Measurements from ENCODE around the gene ARSJ.
"Not testable (repeated sequence)": the region's sequence is repeated elsewhere in the genome, so short reads cannot be mapped to it uniquely, and the experiment has no call there.

The ARSJ gene

DNA sequence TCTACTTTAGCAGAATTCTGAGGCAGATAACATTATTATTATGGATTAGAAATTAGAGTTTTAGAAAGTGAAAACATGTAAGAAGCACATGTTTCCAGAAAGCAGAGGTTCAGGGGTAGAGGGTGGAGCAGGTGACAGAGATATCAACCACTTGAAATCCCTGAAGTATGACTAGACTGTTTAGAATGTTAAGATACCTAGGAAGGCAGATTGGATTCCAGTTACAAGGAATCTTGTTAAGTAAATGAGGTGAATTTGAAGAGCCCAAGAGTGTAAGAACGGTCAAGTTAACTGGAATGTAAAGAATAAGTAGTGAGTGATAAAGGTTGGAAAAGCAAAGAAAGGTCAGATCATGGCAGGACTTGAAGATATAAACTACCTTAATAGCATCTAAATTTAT is 37.6 kb downstream of the ARSJ start:
- Histone ChIP-seq H3K18ac (ENCODE audit: low read depth in 1 of 2, low read length in 2 of 2) (no peak overlapping the region), H3K36me3 (ENCODE audit: control insufficient read depth in 1 of 2, insufficient read depth in 2 of 2, low read depth in 1 of 2, low read length in 2 of 2) (no peaks in the 10 kb centered on the region), H3K4me3 (ENCODE audit: insufficient read depth in 1 of 2, low read depth in 1 of 2, low read length in 2 of 2) (no peak overlapping the region), H3K9me3 (ENCODE audit: control insufficient read depth, low read length) (no peaks in the 10 kb centered on the region), H3K4ac (ENCODE audit: low read depth in 1 of 2, low read length in 2 of 2) (no peak overlapping the region), H2AFZ (ENCODE audit: low read depth, low read length) (no peak overlapping the region), H3K27ac (ENCODE audit: low read length, poor library complexity, severe bottlenecking) (no peak overlapping the region), H3K79me1 (replicated peaks; ENCODE audit: low read length, poor library complexity, severe bottlenecking) (peaks cover 5% of the 10 kb centered on the region), H4K91ac (ENCODE audit: low read length) (no peak overlapping the region), H4K8ac (ENCODE audit: low read length) (no peak overlapping the region), H3K27me3 (ENCODE audit: control insufficient read depth in 1 of 2, insufficient read depth in 1 of 2, low read length in 2 of 2) (no peaks in the 10 kb centered on the region), H3K14ac (ENCODE audit: low read length in 2 of 2) (no peak overlapping the region), H2BK5ac (ENCODE audit: low read depth, low read length, poor library complexity, severe bottlenecking) (no peak overlapping the region), H2AK5ac (ENCODE audit: low read length, severe bottlenecking) (no peak overlapping the region), H2BK12ac (ENCODE audit: low read length in 2 of 2) (no peak overlapping the region), H3K9ac (ENCODE audit: low read length) (no peak overlapping the region), H3K4me2 (ENCODE audit: low read length, poor library complexity, severe bottlenecking) (no peak overlapping the region), H3K4me1 (ENCODE audit: control insufficient read depth, insufficient read depth, low read depth, low read length) (peaks cover 2% of the 10 kb centered on the region), H3K23ac (ENCODE audit: low read length in 2 of 2) (no peak overlapping the region), H2BK120ac (ENCODE audit: low read depth, low read length) (no peak overlapping the region), H2BK15ac (ENCODE audit: low read depth, poor library complexity, severe bottlenecking) (no peak overlapping the region)
- no peak for DNase-seq
- WGBS = 45% methylated on average over 1 of the region's 1 CpG

DNA sequence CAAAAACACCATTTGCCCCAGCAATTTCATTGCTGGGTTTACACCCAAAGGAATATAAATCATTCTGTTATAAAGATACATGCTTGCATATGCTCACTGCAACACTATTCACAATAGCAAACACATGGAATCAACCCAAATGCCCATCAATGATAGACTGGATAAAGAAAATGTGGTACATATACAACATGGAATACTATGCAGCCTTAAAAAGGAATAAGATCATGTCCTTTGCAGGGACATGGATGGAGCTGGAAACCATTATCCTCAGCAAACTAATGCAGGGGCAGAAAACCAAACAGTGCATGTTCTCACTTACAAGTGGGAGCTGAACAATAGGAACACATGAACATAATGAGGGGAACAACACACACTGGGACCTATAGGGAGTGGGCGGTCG is 39.3 kb downstream of the ARSJ start:
- H2BK5ac ChIP-seq (ENCODE audit: low read depth, low read length, poor library complexity, severe bottlenecking); H3K79me1 ChIP-seq (replicated peaks; ENCODE audit: low read length, poor library complexity, severe bottlenecking); H3K27ac ChIP-seq (ENCODE audit: low read length, poor library complexity, severe bottlenecking); H3K4ac ChIP-seq (ENCODE audit: low read depth in 1 of 2, low read length in 2 of 2); H3K23ac ChIP-seq (ENCODE audit: low read length in 2 of 2); H4K91ac ChIP-seq (ENCODE audit: low read length); H3K27me3 ChIP-seq (ENCODE audit: control insufficient read depth in 1 of 2, insufficient read depth in 1 of 2, low read length in 2 of 2); H2BK120ac ChIP-seq (ENCODE audit: low read depth, low read length); H3K18ac ChIP-seq (ENCODE audit: low read depth in 1 of 2, low read length in 2 of 2); H3K4me3 ChIP-seq (ENCODE audit: insufficient read depth in 1 of 2, low read depth in 1 of 2, low read length in 2 of 2); H3K14ac ChIP-seq (ENCODE audit: low read length in 2 of 2); DNase-seq; H3K9ac ChIP-seq (ENCODE audit: low read length); H3K4me2 ChIP-seq (ENCODE audit: low read length, poor library complexity, severe bottlenecking); H3K4me1 ChIP-seq (ENCODE audit: control insufficient read depth, insufficient read depth, low read depth, low read length); H2BK15ac ChIP-seq (ENCODE audit: low read depth, poor library complexity, severe bottlenecking); H3K36me3 ChIP-seq (ENCODE audit: control insufficient read depth in 1 of 2, insufficient read depth in 2 of 2, low read depth in 1 of 2, low read length in 2 of 2); H2BK12ac ChIP-seq (ENCODE audit: low read length in 2 of 2); H2AFZ ChIP-seq (ENCODE audit: low read depth, low read length); H3K9me3 ChIP-seq (ENCODE audit: control insufficient read depth, low read length); H2AK5ac ChIP-seq (ENCODE audit: low read length, severe bottlenecking); H4K8ac ChIP-seq (ENCODE audit: low read length): not testable (repeated sequence)
- 96% methylated on average over 2 of the region's 2 CpGs for WGBS

DNA sequence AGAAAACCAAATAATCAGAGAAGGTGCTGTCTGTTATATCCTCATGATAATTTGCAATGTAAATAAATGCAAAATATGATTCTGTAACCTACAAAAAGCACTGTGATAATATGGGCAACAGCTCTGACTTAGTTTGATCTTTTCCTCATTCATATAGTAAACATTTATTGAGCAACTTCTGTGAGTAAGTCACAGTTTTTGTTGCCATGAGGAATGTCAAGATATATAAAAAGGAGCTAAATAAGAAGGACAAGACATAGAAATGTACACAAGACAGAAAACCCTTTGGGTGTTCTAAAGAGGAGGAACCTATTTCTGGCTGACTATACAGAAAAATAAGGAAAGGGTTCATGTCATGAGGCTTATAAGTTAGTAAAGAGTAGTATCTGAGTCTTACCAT is 44.3 kb downstream of the ARSJ start:
- DNase-seq = peak; percentile 52
- Histone ChIP-seq H2AK5ac (ENCODE audit: low read length, severe bottlenecking) (no peak overlapping the region), H3K14ac (ENCODE audit: low read length in 2 of 2) (no peak overlapping the region), H3K4me3 (ENCODE audit: insufficient read depth in 1 of 2, low read depth in 1 of 2, low read length in 2 of 2) (no peak overlapping the region), H3K36me3 (ENCODE audit: control insufficient read depth in 1 of 2, insufficient read depth in 2 of 2, low read depth in 1 of 2, low read length in 2 of 2) (no peaks in the 10 kb centered on the region), H2AFZ (ENCODE audit: low read depth, low read length) (no peak overlapping the region), H3K27ac (ENCODE audit: low read length, poor library complexity, severe bottlenecking) (no peak overlapping the region), H2BK5ac (ENCODE audit: low read depth, low read length, poor library complexity, severe bottlenecking) (no peak overlapping the region), H2BK120ac (ENCODE audit: low read depth, low read length) (no peak overlapping the region), H3K23ac (ENCODE audit: low read length in 2 of 2) (no peak overlapping the region), H3K18ac (ENCODE audit: low read depth in 1 of 2, low read length in 2 of 2) (no peak overlapping the region), H3K27me3 (ENCODE audit: control insufficient read depth in 1 of 2, insufficient read depth in 1 of 2, low read length in 2 of 2) (no peaks in the 10 kb centered on the region), H2BK15ac (ENCODE audit: low read depth, poor library complexity, severe bottlenecking) (no peak overlapping the region), H3K4me1 (ENCODE audit: control insufficient read depth, insufficient read depth, low read depth, low read length) (no peaks in the 10 kb centered on the region), H3K9ac (ENCODE audit: low read length) (no peak overlapping the region), H4K91ac (ENCODE audit: low read length) (no peak overlapping the region), H4K8ac (ENCODE audit: low read length) (no peak overlapping the region), H3K9me3 (ENCODE audit: control insufficient read depth, low read length) (no peaks in the 10 kb centered on the region), H3K4me2 (ENCODE audit: low read length, poor library complexity, severe bottlenecking) (no peak overlapping the region), H3K79me1 (replicated peaks; ENCODE audit: low read length, poor library complexity, severe bottlenecking) (no peaks in the 10 kb centered on the region), H2BK12ac (ENCODE audit: low read length in 2 of 2) (no peak overlapping the region), H3K4ac (ENCODE audit: low read depth in 1 of 2, low read length in 2 of 2) (no peak overlapping the region)

DNA sequence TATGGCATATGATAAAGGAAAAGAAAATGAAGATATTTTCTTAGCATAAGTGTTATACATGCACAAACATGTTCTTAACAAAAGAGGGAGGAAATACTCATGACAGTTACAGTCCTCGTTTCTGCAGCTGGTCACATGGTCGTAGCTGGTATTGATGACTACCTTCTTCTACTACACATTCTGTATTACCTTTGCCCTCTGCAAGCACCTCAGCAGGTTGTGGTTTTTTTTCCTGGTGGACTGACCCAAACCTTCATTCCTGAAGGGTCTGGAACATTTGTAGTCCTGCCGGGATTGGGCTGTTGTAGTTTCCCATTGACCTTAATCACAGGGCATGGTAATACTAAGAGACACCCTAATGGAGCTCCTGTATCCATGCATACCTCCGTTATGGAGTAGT is 54.7 kb downstream of the ARSJ start:
- H3K4me1 ChIP-seq (ENCODE audit: control insufficient read depth, insufficient read depth, low read depth, low read length) = not testable (repeated sequence)

More for the DNA sequence above, 54.7 kb downstream of the ARSJ start:
- not testable (repeated sequence) for H3K27ac ChIP-seq (ENCODE audit: low read length, poor library complexity, severe bottlenecking); H3K23ac ChIP-seq (ENCODE audit: low read length in 2 of 2); DNase-seq; H2BK12ac ChIP-seq (ENCODE audit: low read length in 2 of 2); H2AFZ ChIP-seq (ENCODE audit: low read depth, low read length); H3K4me2 ChIP-seq (ENCODE audit: low read length, poor library complexity, severe bottlenecking); H3K27me3 ChIP-seq (ENCODE audit: control insufficient read depth in 1 of 2, insufficient read depth in 1 of 2, low read length in 2 of 2); H3K9me3 ChIP-seq (ENCODE audit: control insufficient read depth, low read length); H3K4me3 ChIP-seq (ENCODE audit: insufficient read depth in 1 of 2, low read depth in 1 of 2, low read length in 2 of 2); H2BK15ac ChIP-seq (ENCODE audit: low read depth, poor library complexity, severe bottlenecking); H4K91ac ChIP-seq (ENCODE audit: low read length); H2BK120ac ChIP-seq (ENCODE audit: low read depth, low read length); H3K36me3 ChIP-seq (ENCODE audit: control insufficient read depth in 1 of 2, insufficient read depth in 2 of 2, low read depth in 1 of 2, low read length in 2 of 2); H4K8ac ChIP-seq (ENCODE audit: low read length); H3K18ac ChIP-seq (ENCODE audit: low read depth in 1 of 2, low read length in 2 of 2); H2AK5ac ChIP-seq (ENCODE audit: low read length, severe bottlenecking); H3K4ac ChIP-seq (ENCODE audit: low read depth in 1 of 2, low read length in 2 of 2); H3K14ac ChIP-seq (ENCODE audit: low read length in 2 of 2); H2BK5ac ChIP-seq (ENCODE audit: low read depth, low read length, poor library complexity, severe bottlenecking); H3K9ac ChIP-seq (ENCODE audit: low read length)
- WGBS = 94% methylated on average over 3 of the region's 4 CpGs
- H3K79me1 ChIP-seq (replicated peaks; ENCODE audit: low read length, poor library complexity, severe bottlenecking) = peaks cover 13% of the 10 kb centered on the region
